GM23338 (cell line): Measurements from ENCODE around the gene CRK.

Experiments
- CREB1 ChIP-seq: fragments of 250-450 bp; sonication (Bioruptor Pico); IDR thresholded peaks from 2 replicates; pipeline ENCODE4 v1.5.0; 2020; ENCODE audit warnings: low read depth, mild to moderate bottlenecking, moderate library complexity
- EZH2 ChIP-seq: fragments of 200-600 bp; sonication (generic); IDR thresholded peaks from one replicate; pipeline ENCODE4 v1.8.0; 2017; ENCODE audit warnings: antibody characterized with exemption, mild to moderate bottlenecking, low read depth; ENCODE audit not compliant: unreplicated experiment
- EZH2phosphoT487 ChIP-seq: fragments of 200-600 bp; sonication (generic); IDR thresholded peaks from one replicate; pipeline ENCODE4 v1.8.1; 2018; ENCODE audit warnings: antibody characterized with exemption; ENCODE audit not compliant: unreplicated experiment
- JUNB ChIP-seq: IDR thresholded peaks from one replicate; pipeline ENCODE4 v1.6.1; 2016; ENCODE audit warnings: antibody characterized with exemption; ENCODE audit not compliant: unreplicated experiment
- NANOG ChIP-seq: IDR thresholded peaks from 2 replicates; pipeline ENCODE4 v1.6.1; 2016; ENCODE audit warnings: antibody characterized with exemption, borderline replicate concordance
- POLR2AphosphoS5 ChIP-seq: IDR thresholded peaks from 2 replicates; pipeline ENCODE4 v1.6.1; 2016; ENCODE audit warnings: antibody characterized with exemption, low read depth
- STAT1 ChIP-seq: IDR thresholded peaks from one replicate; pipeline ENCODE4 v1.6.1; 2016; ENCODE audit warnings: antibody characterized with exemption; ENCODE audit not compliant: unreplicated experiment
- ZNF114 ChIP-seq: fragments of 250-450 bp; sonication (Bioruptor Pico); IDR thresholded peaks from 2 replicates; pipeline ENCODE4 v1.5.0; 2020; ENCODE audit warnings: mild to moderate bottlenecking, moderate library complexity
- ZNF331 ChIP-seq: fragments of 250-450 bp; sonication (Bioruptor Pico); IDR thresholded peaks from 2 replicates; pipeline ENCODE4 v1.5.0; 2020; ENCODE audit warnings: low read depth, mild to moderate bottlenecking, moderate library complexity
- TF ChIP-seq, protein P1 (sequence below), 2 experiments: fragments of 200-600 bp in 1 of 2; sonication (generic) in 1 of 2; conservative IDR thresholded peaks; 2 replicates each; pipeline versions ENCODE4 v1.5.1 to v1.6.1; 2016 to 2017; ENCODE audit warnings: antibody characterized with exemption in 2 of 2, low read depth in 2 of 2, mild to moderate bottlenecking in 2 of 2, moderate library complexity in 1 of 2
- TF ChIP-seq, protein P2 (sequence below): IDR thresholded peaks from one replicate; pipeline ENCODE4 v1.6.1; 2018; ENCODE audit warnings: antibody characterized with exemption; ENCODE audit not compliant: unreplicated experiment
- TF ChIP-seq, protein P3 (sequence below): IDR thresholded peaks from 2 replicates; pipeline ENCODE4 v1.6.1; 2016; ENCODE audit warnings: antibody characterized with exemption
- TF ChIP-seq, protein P4 (sequence below): fragments of 250-450 bp; sonication (Bioruptor Pico); IDR thresholded peaks from 2 replicates; pipeline ENCODE4 v1.5.0; 2020; ENCODE audit warnings: mild to moderate bottlenecking, moderate library complexity

DNA sequence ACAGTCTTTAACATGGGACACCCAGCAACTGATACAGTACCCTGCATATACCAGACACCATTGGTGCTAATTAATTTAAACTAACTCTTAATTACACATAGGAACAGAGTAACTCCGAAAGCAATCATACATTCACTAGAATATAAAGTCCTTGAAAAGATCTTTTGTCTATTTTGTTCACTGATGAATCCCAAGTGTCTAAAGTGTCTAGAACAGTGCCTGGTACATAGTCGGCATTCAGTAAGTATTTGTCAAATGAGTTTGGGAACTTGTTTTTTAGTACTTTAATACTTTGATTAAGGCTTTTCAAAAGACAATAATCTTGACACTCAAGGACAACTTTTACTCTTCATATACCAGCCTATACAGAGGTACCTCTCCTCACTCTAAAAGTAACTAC, 69.8 kb downstream of the CRK start:
- TF ChIP-seq, protein P1, sequence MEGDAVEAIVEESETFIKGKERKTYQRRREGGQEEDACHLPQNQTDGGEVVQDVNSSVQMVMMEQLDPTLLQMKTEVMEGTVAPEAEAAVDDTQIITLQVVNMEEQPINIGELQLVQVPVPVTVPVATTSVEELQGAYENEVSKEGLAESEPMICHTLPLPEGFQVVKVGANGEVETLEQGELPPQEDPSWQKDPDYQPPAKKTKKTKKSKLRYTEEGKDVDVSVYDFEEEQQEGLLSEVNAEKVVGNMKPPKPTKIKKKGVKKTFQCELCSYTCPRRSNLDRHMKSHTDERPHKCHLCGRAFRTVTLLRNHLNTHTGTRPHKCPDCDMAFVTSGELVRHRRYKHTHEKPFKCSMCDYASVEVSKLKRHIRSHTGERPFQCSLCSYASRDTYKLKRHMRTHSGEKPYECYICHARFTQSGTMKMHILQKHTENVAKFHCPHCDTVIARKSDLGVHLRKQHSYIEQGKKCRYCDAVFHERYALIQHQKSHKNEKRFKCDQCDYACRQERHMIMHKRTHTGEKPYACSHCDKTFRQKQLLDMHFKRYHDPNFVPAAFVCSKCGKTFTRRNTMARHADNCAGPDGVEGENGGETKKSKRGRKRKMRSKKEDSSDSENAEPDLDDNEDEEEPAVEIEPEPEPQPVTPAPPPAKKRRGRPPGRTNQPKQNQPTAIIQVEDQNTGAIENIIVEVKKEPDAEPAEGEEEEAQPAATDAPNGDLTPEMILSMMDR (conservative IDR thresholded peaks at IDR 0.05; ENCODE audit: low read depth in 2 of 2) = no peak
- no peak for TF ChIP-seq POLR2AphosphoS5
- TF ChIP-seq EZH2phosphoT487 = no peak
- TF ChIP-seq EZH2 = no peak
- no peak for TF ChIP-seq ZNF114 (CRISPR knock-in tag)
- TF ChIP-seq, protein P2, sequence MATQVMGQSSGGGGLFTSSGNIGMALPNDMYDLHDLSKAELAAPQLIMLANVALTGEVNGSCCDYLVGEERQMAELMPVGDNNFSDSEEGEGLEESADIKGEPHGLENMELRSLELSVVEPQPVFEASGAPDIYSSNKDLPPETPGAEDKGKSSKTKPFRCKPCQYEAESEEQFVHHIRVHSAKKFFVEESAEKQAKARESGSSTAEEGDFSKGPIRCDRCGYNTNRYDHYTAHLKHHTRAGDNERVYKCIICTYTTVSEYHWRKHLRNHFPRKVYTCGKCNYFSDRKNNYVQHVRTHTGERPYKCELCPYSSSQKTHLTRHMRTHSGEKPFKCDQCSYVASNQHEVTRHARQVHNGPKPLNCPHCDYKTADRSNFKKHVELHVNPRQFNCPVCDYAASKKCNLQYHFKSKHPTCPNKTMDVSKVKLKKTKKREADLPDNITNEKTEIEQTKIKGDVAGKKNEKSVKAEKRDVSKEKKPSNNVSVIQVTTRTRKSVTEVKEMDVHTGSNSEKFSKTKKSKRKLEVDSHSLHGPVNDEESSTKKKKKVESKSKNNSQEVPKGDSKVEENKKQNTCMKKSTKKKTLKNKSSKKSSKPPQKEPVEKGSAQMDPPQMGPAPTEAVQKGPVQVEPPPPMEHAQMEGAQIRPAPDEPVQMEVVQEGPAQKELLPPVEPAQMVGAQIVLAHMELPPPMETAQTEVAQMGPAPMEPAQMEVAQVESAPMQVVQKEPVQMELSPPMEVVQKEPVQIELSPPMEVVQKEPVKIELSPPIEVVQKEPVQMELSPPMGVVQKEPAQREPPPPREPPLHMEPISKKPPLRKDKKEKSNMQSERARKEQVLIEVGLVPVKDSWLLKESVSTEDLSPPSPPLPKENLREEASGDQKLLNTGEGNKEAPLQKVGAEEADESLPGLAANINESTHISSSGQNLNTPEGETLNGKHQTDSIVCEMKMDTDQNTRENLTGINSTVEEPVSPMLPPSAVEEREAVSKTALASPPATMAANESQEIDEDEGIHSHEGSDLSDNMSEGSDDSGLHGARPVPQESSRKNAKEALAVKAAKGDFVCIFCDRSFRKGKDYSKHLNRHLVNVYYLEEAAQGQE = no peak
- TF ChIP-seq ZNF331 (CRISPR knock-in tag) = no peak
- no peak for TF ChIP-seq JUNB
- TF ChIP-seq, protein P3, sequence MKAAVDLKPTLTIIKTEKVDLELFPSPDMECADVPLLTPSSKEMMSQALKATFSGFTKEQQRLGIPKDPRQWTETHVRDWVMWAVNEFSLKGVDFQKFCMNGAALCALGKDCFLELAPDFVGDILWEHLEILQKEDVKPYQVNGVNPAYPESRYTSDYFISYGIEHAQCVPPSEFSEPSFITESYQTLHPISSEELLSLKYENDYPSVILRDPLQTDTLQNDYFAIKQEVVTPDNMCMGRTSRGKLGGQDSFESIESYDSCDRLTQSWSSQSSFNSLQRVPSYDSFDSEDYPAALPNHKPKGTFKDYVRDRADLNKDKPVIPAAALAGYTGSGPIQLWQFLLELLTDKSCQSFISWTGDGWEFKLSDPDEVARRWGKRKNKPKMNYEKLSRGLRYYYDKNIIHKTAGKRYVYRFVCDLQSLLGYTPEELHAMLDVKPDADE = no peak
- TF ChIP-seq CREB1 (CRISPR knock-in tag) = no peak
- TF ChIP-seq, protein P4, sequence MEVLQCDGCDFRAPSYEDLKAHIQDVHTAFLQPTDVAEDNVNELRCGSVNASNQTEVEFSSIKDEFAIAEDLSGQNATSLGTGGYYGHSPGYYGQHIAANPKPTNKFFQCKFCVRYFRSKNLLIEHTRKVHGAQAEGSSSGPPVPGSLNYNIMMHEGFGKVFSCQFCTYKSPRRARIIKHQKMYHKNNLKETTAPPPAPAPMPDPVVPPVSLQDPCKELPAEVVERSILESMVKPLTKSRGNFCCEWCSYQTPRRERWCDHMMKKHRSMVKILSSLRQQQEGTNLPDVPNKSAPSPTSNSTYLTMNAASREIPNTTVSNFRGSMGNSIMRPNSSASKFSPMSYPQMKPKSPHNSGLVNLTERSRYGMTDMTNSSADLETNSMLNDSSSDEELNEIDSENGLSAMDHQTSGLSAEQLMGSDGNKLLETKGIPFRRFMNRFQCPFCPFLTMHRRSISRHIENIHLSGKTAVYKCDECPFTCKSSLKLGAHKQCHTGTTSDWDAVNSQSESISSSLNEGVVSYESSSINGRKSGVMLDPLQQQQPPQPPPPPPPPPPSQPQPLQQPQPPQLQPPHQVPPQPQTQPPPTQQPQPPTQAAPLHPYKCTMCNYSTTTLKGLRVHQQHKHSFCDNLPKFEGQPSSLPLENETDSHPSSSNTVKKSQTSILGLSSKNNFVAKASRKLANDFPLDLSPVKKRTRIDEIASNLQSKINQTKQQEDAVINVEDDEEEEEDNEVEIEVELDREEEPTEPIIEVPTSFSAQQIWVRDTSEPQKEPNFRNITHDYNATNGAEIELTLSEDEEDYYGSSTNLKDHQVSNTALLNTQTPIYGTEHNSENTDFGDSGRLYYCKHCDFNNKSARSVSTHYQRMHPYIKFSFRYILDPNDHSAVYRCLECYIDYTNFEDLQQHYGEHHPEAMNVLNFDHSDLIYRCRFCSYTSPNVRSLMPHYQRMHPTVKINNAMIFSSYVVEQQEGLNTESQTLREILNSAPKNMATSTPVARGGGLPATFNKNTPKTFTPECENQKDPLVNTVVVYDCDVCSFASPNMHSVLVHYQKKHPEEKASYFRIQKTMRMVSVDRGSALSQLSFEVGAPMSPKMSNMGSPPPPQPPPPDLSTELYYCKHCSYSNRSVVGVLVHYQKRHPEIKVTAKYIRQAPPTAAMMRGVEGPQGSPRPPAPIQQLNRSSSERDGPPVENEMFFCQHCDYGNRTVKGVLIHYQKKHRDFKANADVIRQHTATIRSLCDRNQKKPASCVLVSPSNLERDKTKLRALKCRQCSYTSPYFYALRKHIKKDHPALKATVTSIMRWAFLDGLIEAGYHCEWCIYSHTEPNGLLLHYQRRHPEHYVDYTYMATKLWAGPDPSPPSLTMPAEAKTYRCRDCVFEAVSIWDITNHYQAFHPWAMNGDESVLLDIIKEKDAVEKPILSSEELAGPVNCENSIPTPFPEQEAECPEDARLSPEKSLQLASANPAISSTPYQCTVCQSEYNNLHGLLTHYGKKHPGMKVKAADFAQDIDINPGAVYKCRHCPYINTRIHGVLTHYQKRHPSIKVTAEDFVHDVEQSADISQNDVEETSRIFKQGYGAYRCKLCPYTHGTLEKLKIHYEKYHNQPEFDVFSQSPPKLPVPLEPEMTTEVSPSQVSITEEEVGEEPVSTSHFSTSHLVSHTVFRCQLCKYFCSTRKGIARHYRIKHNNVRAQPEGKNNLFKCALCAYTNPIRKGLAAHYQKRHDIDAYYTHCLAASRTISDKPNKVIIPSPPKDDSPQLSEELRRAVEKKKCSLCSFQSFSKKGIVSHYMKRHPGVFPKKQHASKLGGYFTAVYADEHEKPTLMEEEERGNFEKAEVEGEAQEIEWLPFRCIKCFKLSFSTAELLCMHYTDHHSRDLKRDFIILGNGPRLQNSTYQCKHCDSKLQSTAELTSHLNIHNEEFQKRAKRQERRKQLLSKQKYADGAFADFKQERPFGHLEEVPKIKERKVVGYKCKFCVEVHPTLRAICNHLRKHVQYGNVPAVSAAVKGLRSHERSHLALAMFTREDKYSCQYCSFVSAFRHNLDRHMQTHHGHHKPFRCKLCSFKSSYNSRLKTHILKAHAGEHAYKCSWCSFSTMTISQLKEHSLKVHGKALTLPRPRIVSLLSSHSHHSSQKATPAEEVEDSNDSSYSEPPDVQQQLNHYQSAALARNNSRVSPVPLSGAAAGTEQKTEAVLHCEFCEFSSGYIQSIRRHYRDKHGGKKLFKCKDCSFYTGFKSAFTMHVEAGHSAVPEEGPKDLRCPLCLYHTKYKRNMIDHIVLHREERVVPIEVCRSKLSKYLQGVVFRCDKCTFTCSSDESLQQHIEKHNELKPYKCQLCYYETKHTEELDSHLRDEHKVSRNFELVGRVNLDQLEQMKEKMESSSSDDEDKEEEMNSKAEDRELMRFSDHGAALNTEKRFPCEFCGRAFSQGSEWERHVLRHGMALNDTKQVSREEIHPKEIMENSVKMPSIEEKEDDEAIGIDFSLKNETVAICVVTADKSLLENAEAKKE (CRISPR knock-in tag) = no peak
- TF ChIP-seq NANOG = no peak
- TF ChIP-seq STAT1 = no peak
